Fibroblast of lung (primary cell): ENCODE measurements around the gene ARIH2.

Source experiments
- EZH2 ChIP-seq: IDR thresholded peaks from 2 replicates; pipeline ENCODE4 v1.5.1; 2012; ENCODE audit warnings: low read length, control low read depth, mild to moderate bottlenecking; ENCODE audit errors: missing control alignments
- TF ChIP-seq, protein P1 (sequence below), 2 donors: IDR thresholded peaks in 1 of 2; conservative IDR thresholded peaks in 1 of 2; 1 replicate in 1 of 2; 2 replicates in 1 of 2; pipeline ENCODE4 v1.5.1; 2011 to 2012; ENCODE audit warnings: low read length in 2 of 2, control low read depth in 1 of 2, inconsistent platforms in 1 of 2, low read depth in 1 of 2, mild to moderate bottlenecking in 1 of 2

DNA sequence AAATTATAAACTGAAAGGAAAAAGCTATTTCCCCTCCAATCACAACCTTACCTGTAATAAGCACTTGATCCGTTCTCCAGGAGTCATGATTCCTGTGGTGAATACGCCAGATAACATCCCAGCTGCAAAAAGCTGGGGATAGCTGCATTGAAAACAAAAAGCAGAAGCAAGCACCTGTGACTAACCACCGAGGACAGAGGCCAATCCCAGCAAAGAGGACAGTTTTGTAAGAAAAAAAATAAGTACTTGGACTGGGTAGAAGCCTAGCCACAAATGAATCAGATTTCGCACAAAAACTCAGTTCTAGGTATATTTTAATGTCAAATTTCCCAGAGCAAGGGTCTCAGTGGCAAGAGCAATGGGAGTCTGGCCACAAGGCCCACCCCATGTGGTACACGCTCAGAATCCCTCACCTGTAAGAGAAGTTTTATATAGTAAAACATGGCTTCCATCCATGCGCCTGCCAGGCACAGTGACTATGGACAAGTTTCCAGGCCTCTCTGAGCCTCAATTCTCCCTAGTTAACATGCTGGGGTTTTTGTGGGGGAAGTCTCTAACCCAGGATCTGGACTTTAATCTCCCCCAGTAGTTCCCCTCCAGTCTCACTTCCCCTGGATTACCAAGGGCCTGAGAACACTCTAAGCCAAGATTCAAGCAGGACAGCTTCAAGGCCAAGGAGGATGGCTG lies 39.2 kb upstream of the ARIH2 start:
- TF ChIP-seq, protein P1, sequence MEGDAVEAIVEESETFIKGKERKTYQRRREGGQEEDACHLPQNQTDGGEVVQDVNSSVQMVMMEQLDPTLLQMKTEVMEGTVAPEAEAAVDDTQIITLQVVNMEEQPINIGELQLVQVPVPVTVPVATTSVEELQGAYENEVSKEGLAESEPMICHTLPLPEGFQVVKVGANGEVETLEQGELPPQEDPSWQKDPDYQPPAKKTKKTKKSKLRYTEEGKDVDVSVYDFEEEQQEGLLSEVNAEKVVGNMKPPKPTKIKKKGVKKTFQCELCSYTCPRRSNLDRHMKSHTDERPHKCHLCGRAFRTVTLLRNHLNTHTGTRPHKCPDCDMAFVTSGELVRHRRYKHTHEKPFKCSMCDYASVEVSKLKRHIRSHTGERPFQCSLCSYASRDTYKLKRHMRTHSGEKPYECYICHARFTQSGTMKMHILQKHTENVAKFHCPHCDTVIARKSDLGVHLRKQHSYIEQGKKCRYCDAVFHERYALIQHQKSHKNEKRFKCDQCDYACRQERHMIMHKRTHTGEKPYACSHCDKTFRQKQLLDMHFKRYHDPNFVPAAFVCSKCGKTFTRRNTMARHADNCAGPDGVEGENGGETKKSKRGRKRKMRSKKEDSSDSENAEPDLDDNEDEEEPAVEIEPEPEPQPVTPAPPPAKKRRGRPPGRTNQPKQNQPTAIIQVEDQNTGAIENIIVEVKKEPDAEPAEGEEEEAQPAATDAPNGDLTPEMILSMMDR (conservative IDR thresholded peaks at IDR 0.05 in 1 of 2, IDR thresholded peaks at IDR 0.05 in 1 of 2; ENCODE audit: low read depth in 1 of 2, low read length in 2 of 2), result no peak
- TF ChIP-seq EZH2, result no peak
